GM12891 (cell line): ENCODE results near the gene GRAP2.

ENCODE experiments used
- POLR2A ChIP-seq: IDR thresholded peaks from 2 replicates; pipeline ENCODE4 v1.6.1; 2011; ENCODE audit warnings: low read depth, low read length, control low read depth
- POLR2AphosphoS5 ChIP-seq: IDR thresholded peaks from 2 replicates; pipeline ENCODE4 v1.6.1; 2011; ENCODE audit warnings: low read depth, low read length, control low read depth
- TAF1 ChIP-seq: IDR thresholded peaks from 2 replicates; pipeline ENCODE4 v1.6.1; 2011; ENCODE audit warnings: low read depth, low read length, control low read depth

GRCh38 chr22:39979048-39979447, 78.2 kb downstream of the GRAP2 start:
- TF ChIP-seq POLR2A (no peak), POLR2AphosphoS5 (no peak), TAF1 (no peak)
